Neural cell (in vitro differentiated cells): ENCODE measurements around the gene FARP1.

ENCODE experiments used
- CTCF ChIP-seq: fragments of 450-650 bp; IDR thresholded peaks from 2 replicates; pipeline ENCODE4 v1.5.1; 2014; ENCODE audit warnings: antibody characterized with exemption, mild to moderate bottlenecking, moderate library complexity; ENCODE audit not compliant: poor library complexity, severe bottlenecking
- EP300 ChIP-seq: fragments of 450-650 bp; conservative IDR thresholded peaks from 2 replicates; pipeline ENCODE4 v1.6.1; 2014; ENCODE audit warnings: antibody characterized with exemption, mild to moderate bottlenecking, moderate library complexity; ENCODE audit not compliant: poor library complexity, severe bottlenecking
- EZH2 ChIP-seq: fragments of 200-600, 300-800 bp; shearing (Covaris generic), sonication (generic); IDR thresholded peaks from 2 replicates; pipeline ENCODE4 v1.6.1; 2014; ENCODE audit warnings: antibody characterized with exemption, low read length, borderline replicate concordance, mild to moderate bottlenecking; ENCODE audit not compliant: insufficient read depth, poor library complexity, severe bottlenecking
- POLR2AphosphoS5 ChIP-seq: IDR thresholded peaks from 2 replicates; pipeline ENCODE4 v1.6.1; 2012
- RAD21 ChIP-seq: fragments of 450-650 bp; conservative IDR thresholded peaks from 2 replicates; pipeline ENCODE4 v1.6.1; 2014; ENCODE audit warnings: antibody characterized with exemption, mild to moderate bottlenecking, moderate library complexity
- REST ChIP-seq: IDR thresholded peaks from 2 replicates; pipeline ENCODE4 v1.6.1; 2012; ENCODE audit warnings: borderline replicate concordance

- TF ChIP-seq CTCF (no peak), EP300 (no peak), EZH2 (no peak), RAD21 (no peak), REST (no peak), POLR2AphosphoS5 (no peak)
Observed at GRCh38 chr13:98451676-98452470, 309.0 kb downstream of the FARP1 start.
